WI38 (cell line): ENCODE results near the gene RECK.
"Not testable (repeated sequence)": the region's sequence is repeated elsewhere in the genome, so short reads cannot be mapped to it uniquely, and the experiment has no call there.

Source experiments
- H3K4me3 ChIP-seq: 2 replicates; pipeline ENCODE4 v1.5.1; 2011; ENCODE audit warnings: low read depth, mild to moderate bottlenecking, control low read depth, low read length
- CTCF ChIP-seq: IDR thresholded peaks from 2 replicates; pipeline ENCODE4 v1.5.1; 2012; ENCODE audit warnings: low read depth, mild to moderate bottlenecking, control low read depth, low read length

Gene RECK

GRCh38 chr9:36126016-36126730 is 89.5 kb downstream of the RECK start:
- no peak for TF ChIP-seq CTCF
- H3K4me3 ChIP-seq = no peak overlapping the region

- no peak overlapping the region for H3K4me3 ChIP-seq
- TF ChIP-seq CTCF = no peak
Observed at GRCh38 chr9:36127652-36128244, 91.0 kb downstream of the RECK start.

DNA sequence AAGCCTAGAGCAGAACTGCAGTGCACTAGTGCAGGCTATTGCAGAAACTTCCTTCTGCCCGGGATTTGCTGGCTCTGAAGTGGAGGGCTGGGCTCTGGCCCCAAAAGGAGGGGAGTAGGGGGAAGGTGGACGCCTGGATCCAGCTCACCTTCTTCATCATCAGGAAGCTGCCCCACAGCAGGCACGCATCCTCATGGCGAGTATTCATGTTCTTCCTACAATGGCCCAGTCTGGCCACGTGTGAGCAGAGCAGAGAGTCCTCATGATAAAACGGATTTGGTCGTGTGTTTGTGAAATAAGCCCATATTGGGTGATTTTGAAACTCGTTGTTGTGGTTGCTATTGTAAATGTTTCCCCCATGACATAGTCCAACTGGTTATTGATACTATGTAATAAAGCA is 91.6 kb downstream of the RECK start:
- H3K4me3 ChIP-seq = no peak overlapping the region
- TF ChIP-seq CTCF = no peak

- no peak overlapping the region for H3K4me3 ChIP-seq
- TF ChIP-seq CTCF = no peak
Observed at GRCh38 chr9:36129139-36129538, 92.4 kb downstream of the RECK start.

- H3K4me3 ChIP-seq = not testable (repeated sequence)
Observed at GRCh38 chr9:36131666-36132065, 95.0 kb downstream of the RECK start.

GRCh38 chr9:36132086-36132485 is 95.4 kb downstream of the RECK start:
- TF ChIP-seq CTCF = no peak
- H3K4me3 ChIP-seq = no peak overlapping the region

- H3K4me3 ChIP-seq = no peak overlapping the region
- no peak for TF ChIP-seq CTCF
Observed at GRCh38 chr9:36134761-36135505, 98.2 kb downstream of the RECK start.
